Caco-2 (cell line): ENCODE data around the gene EDARADD. TPM values are rescaled to one million over a fixed set of nuclear protein-coding genes. Genes with fewer than 3 reads are reported as not detected.

ENCODE experiments used
- BruUV-seq: library from RNA; stranded (reverse); fragments of 400-500 nt; replicated peaks from 2 replicates; lab custom pipeline; 2021; lab: Mats Ljungman, UMichigan
- CTCF ChIA-PET: fragments of 300-600 bp; sonication (Branson Sonifier 250); formaldehyde crosslinking; loops from one replicate; lab custom pipeline; 2022; ENCODE audit warnings: antibody characterized with exemption; lab: Charles Lee
- POLR2A ChIA-PET: fragments of 300-600 bp; sonication (Branson Sonifier 250); formaldehyde crosslinking; loops from one replicate; lab custom pipeline; 2022; ENCODE audit warnings: antibody characterized with exemption; lab: Charles Lee
- DNase-seq, 2 experiments: peaks; one replicate each; pipeline versions ENCODE4 v3.0.0 to v3.0.0-alpha.2; 2020 to 2022
- H3K27me3 ChIP-seq: replicated peaks from 2 replicates; pipeline ENCODE4 v1.6.0; 2011; ENCODE audit warnings: low read length; ENCODE audit not compliant: control insufficient read depth, insufficient read depth
- H3K36me3 ChIP-seq: 2 replicates; pipeline ENCODE4 v1.5.1; 2011; ENCODE audit warnings: low read length; ENCODE audit not compliant: control insufficient read depth, insufficient read depth
- H3K4me1 ChIP-seq: fragments of 250-450 bp; sonication (Bioruptor Pico); 2 replicates; pipeline ENCODE4 v1.5.1; 2020; ENCODE audit warnings: mild to moderate bottlenecking
- H3K4me3 ChIP-seq: 2 replicates; pipeline ENCODE4 v1.5.1; 2011; ENCODE audit warnings: low read depth, mild to moderate bottlenecking, control low read depth, low read length
- H3K9me3 ChIP-seq: fragments of 250-450 bp; sonication (Bioruptor Pico); 2 replicates; pipeline ENCODE4 v1.5.1; 2020; ENCODE audit warnings: mild to moderate bottlenecking, moderate library complexity
- H3K27ac Mint-ChIP-seq: one replicate; pipeline ENCODE4 v1.8.0; 2022; ENCODE audit warnings: mixed read lengths; ENCODE audit not compliant: unreplicated experiment
- H3K27me3 Mint-ChIP-seq: one replicate; pipeline ENCODE4 v1.8.0; 2022; ENCODE audit warnings: mixed read lengths; ENCODE audit not compliant: insufficient read depth, unreplicated experiment
- H3K36me3 Mint-ChIP-seq: one replicate; pipeline ENCODE4 v1.8.0; 2022; ENCODE audit warnings: mild to moderate bottlenecking, mixed read lengths; ENCODE audit not compliant: insufficient read depth, unreplicated experiment
- H3K4me1 Mint-ChIP-seq: one replicate; pipeline ENCODE4 v1.8.0; 2022; ENCODE audit warnings: low read depth, mixed read lengths; ENCODE audit not compliant: unreplicated experiment
- H3K4me3 Mint-ChIP-seq: one replicate; pipeline ENCODE4 v1.8.0; 2022; ENCODE audit warnings: mild to moderate bottlenecking, moderate library complexity, mixed read lengths; ENCODE audit not compliant: unreplicated experiment
- H3K9me3 Mint-ChIP-seq: one replicate; pipeline ENCODE4 v1.8.0; 2022; ENCODE audit warnings: mixed read lengths; ENCODE audit not compliant: unreplicated experiment
- CTCF ChIP-seq, 2 experiments: fragments of 200-600 bp in 1 of 2; IDR thresholded peaks; 1 replicate in 1 of 2; 2 replicates in 1 of 2; pipeline versions ENCODE4 v1.5.1 to v1.8.0; 2011 to 2022; ENCODE audit warnings: antibody characterized with exemption in 1 of 2, control low read depth in 1 of 2, inconsistent platforms in 1 of 2, low read depth in 1 of 2, low read length in 1 of 2, mild to moderate bottlenecking in 1 of 2, moderate library complexity in 1 of 2; ENCODE audit not compliant: insufficient read depth in 1 of 2, severe bottlenecking in 1 of 2, unreplicated experiment in 1 of 2
- intact Hi-C: fragments of 100-400 bp; cut with micrococcal nuclease; formaldehyde crosslinking; loops from one replicate; pipeline ENCODE4 v1.10.0; 2022; ENCODE audit not compliant: unreplicated experiment
- total RNA-seq: library from RNA; stranded (reverse); gene quantifications from 2 replicates; pipeline ENCODE4 v1.2.3, GENCODE V29; 2022

EDARADD gene
- total RNA-seq, 1 experiment from 2014 or later: 14.4 TPM

DNA sequence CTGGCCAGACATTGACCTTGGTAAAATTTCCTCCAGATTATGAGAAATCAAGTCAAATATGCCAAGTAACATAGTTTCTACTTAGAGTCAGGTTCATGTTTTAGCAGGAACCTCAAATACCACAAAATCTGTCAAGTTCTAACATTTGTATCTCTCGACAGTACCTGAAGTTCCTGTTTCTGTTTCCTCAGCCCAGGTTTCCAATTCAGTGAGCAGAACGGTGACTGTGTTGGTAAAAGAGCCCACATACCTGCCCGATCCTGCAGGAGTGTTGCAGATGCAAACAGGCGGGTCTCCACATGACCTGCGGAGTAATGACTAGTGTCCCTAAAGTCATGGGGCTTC, 71.8 kb downstream of the EDARADD start:
- TF ChIP-seq CTCF (IDR thresholded peaks at IDR 0.05; ENCODE audit: insufficient read depth in 1 of 2, low read depth in 1 of 2, low read length in 1 of 2, severe bottlenecking in 1 of 2, unreplicated experiment in 1 of 2): no peak
- POLR2A ChIA-PET: no interaction called here
- BruUV-seq: no TSS peak
- Mint-ChIP-seq H3K9me3 (no peaks in the 10 kb centered on the region), H3K4me1 (peaks cover 13% of the 10 kb centered on the region), H3K4me3 (no peak overlapping the region), H3K36me3 (peaks cover 8% of the 10 kb centered on the region), H3K27me3 (no peaks in the 10 kb centered on the region), H3K27ac (no peak overlapping the region)
- H3K4me3 ChIP-seq: no peak overlapping the region
- H3K36me3 ChIP-seq: no peaks in the 10 kb centered on the region
- peaks cover 6% of the 10 kb centered on the region; the same call in 1 of the 2 replicates for H3K4me1 ChIP-seq
- CTCF ChIA-PET: no interaction called here
- intact Hi-C loops: no loop called here
- no peaks in the 10 kb centered on the region for H3K27me3 ChIP-seq
- no peaks in the 10 kb centered on the region for H3K9me3 ChIP-seq
- no peak for DNase-seq

- intact Hi-C loops: no loop called here
- CTCF ChIA-PET: no interaction called here
Observed at GRCh38 chr1:236467327-236467641, 73.2 kb downstream of the EDARADD start.

DNA sequence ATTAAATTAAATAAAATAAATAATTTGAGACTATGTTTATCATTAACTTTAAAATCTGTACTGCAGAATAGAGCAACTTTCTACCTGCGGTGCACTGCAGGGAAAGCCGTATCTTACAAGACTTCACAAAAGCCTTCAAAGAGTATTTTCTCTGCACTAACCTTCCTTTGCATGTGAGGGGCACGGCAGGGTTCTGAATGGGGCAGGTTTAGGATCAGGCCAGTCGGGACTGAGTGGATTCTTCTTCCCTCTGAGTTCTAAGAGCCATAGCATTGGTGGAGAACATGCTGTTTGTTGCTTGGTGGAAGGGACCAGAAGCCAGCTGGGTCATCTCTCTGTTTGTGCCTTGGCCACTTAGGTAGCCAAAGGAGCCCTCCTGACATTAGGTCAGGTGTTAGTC, 74.5 kb downstream of the EDARADD start:
- Histone ChIP-seq H3K4me3 (no peak overlapping the region), H3K36me3 (no peaks in the 10 kb centered on the region), H3K4me1 (peaks cover 6% of the 10 kb centered on the region; the same call in 1 of the 2 replicates), H3K27me3 (no peaks in the 10 kb centered on the region), H3K9me3 (no peaks in the 10 kb centered on the region)
- DNase-seq: no peak
- Mint-ChIP-seq H3K27me3 (no peaks in the 10 kb centered on the region), H3K27ac (no peak overlapping the region), H3K36me3 (peaks cover 18% of the 10 kb centered on the region), H3K4me1 (peaks cover 13% of the 10 kb centered on the region), H3K4me3 (no peak overlapping the region), H3K9me3 (no peaks in the 10 kb centered on the region)
- intact Hi-C loops: no loop called here
- POLR2A ChIA-PET: no interaction called here
- BruUV-seq: no TSS peak
- no peak for TF ChIP-seq CTCF (IDR thresholded peaks at IDR 0.05; ENCODE audit: insufficient read depth in 1 of 2, low read depth in 1 of 2, low read length in 1 of 2, severe bottlenecking in 1 of 2, unreplicated experiment in 1 of 2)
- CTCF ChIA-PET: no interaction called here

More at GRCh38 chr1:236467327-236467641, 73.2 kb downstream of the EDARADD start:
- Mint-ChIP-seq H3K9me3 (no peaks in the 10 kb centered on the region), H3K4me1 (peaks cover 13% of the 10 kb centered on the region), H3K27me3 (no peaks in the 10 kb centered on the region), H3K27ac (no peak overlapping the region), H3K36me3 (peaks cover 12% of the 10 kb centered on the region), H3K4me3 (no peak overlapping the region)
- H3K9me3 ChIP-seq: no peaks in the 10 kb centered on the region
- H3K36me3 ChIP-seq: no peaks in the 10 kb centered on the region
- peaks cover 6% of the 10 kb centered on the region; the same call in 1 of the 2 replicates for H3K4me1 ChIP-seq
- DNase-seq: no peak
- no peaks in the 10 kb centered on the region for H3K27me3 ChIP-seq
- no peak for TF ChIP-seq CTCF (IDR thresholded peaks at IDR 0.05; ENCODE audit: insufficient read depth in 1 of 2, low read depth in 1 of 2, low read length in 1 of 2, severe bottlenecking in 1 of 2, unreplicated experiment in 1 of 2)
- POLR2A ChIA-PET: no interaction called here
- BruUV-seq: no TSS peak
- no peak overlapping the region for H3K4me3 ChIP-seq
